Activated CD4-positive, alpha-beta T cell treated with anti-CD3 and anti-CD28 coated beads, Interleukin-10, Interleukin-2, amounts not matched to agents 100 ng/mL and 50 ng/mL, durations not matched to agents 16 hours and 8 hours (primary cell): ENCODE measurements around the gene NPW.
"Not testable (repeated sequence)": the region's sequence is repeated elsewhere in the genome, so short reads cannot be mapped to it uniquely, and the experiment has no call there.

ENCODE experiments used
- DNase-seq: peaks from one replicate; pipeline ENCODE4 v3.0.0-alpha.2; 2020

The NPW gene

GRCh38 chr16:2002406-2003230 lies 17.0 kb upstream of the NPW start:
- no peak for DNase-seq

GRCh38 chr16:2003231-2003826 lies 16.3 kb upstream of the NPW start:
- DNase-seq = no peak

- DNase-seq = peak; percentile 93
Measured at GRCh38 chr16:2003827-2004641, 15.6 kb upstream of the NPW start.

GRCh38 chr16:2004795-2005517 lies 14.6 kb upstream of the NPW start:
- no peak for DNase-seq

GRCh38 chr16:2005646-2006045 lies 13.9 kb upstream of the NPW start:
- no peak for DNase-seq

- no peak for DNase-seq
Measured at GRCh38 chr16:2006317-2006716, 13.3 kb upstream of the NPW start.

GRCh38 chr16:2007081-2007836 lies 12.3 kb upstream of the NPW start:
- no peak for DNase-seq

- DNase-seq = peak; percentile 64
Measured at GRCh38 chr16:2008009-2008526, 11.5 kb upstream of the NPW start.

- peak; percentile 59 for DNase-seq
Measured at GRCh38 chr16:2008631-2009163, 10.9 kb upstream of the NPW start.

GRCh38 chr16:2009164-2009711 lies 10.3 kb upstream of the NPW start:
- peak; percentile 23 for DNase-seq

- peak; percentile 89 for DNase-seq
Measured at GRCh38 chr16:2009791-2010510, 9.6 kb upstream of the NPW start, which contains the start of gene ZNF598. TSS of gene ZNF598 (minus strand) at chr16:2009821.

- DNase-seq = not testable (repeated sequence)
Measured at GRCh38 chr16:2011726-2012125, 7.9 kb upstream of the NPW start.

- no peak for DNase-seq
Measured at GRCh38 chr16:2013527-2013926, 6.1 kb upstream of the NPW start.

GRCh38 chr16:2015117-2015946 lies 4.3 kb upstream of the NPW start:
- DNase-seq = no peak

- no peak for DNase-seq
Measured at GRCh38 chr16:2015947-2016208, 3.7 kb upstream of the NPW start.

GRCh38 chr16:2016407-2016922 lies 3.1 kb upstream of the NPW start:
- no peak for DNase-seq

GRCh38 chr16:2019921-2020831 lies 591 bp downstream of the NPW start:
- DNase-seq = no peak

- DNase-seq = peak; percentile 31
Measured at GRCh38 chr16:2022723-2023091, 3.1 kb downstream of the NPW start.
